HepG2 (cell line): ENCODE measurements around the gene TTLL10. TPM values are rescaled to one million over a fixed set of nuclear protein-coding genes. Genes with fewer than 3 reads are reported as not detected.

Source experiments
- BHLHE40 ChIP-seq: IDR thresholded peaks from 2 replicates; pipeline ENCODE4 v1.6.1; 2011; ENCODE audit warnings: low read length, improper control_type of control experiment
- HMG20B ChIP-seq: conservative IDR thresholded peaks from 2 replicates; pipeline ENCODE4 v1.6.1; 2016; ENCODE audit warnings: missing genetic modification reagents, missing compliant biosample characterization
- KLF6 ChIP-seq: IDR thresholded peaks from 2 replicates; pipeline ENCODE4 v1.8.0; 2016; ENCODE audit warnings: missing biosample characterization, missing genetic modification reagents
- MYNN ChIP-seq: sonication (generic); formaldehyde crosslinking; IDR thresholded peaks from 2 replicates; pipeline ENCODE4 v1.4.0; 2020; ENCODE audit warnings: mild to moderate bottlenecking, low read depth, missing genetic modification reagents
- POLR2G ChIP-seq: fragments of 200-400 bp; formaldehyde crosslinking; IDR thresholded peaks from 2 replicates; pipeline ENCODE4 v1.6.1; 2018; ENCODE audit warnings: mild to moderate bottlenecking, low read depth, low read length, moderate library complexity
- RARA ChIP-seq: IDR thresholded peaks from 2 replicates; pipeline ENCODE4 v1.6.1; 2016; ENCODE audit warnings: missing genetic modification reagents, missing compliant biosample characterization
- RBM22 ChIP-seq: fragments of 200-400 bp; formaldehyde crosslinking; optimal IDR thresholded peaks from 2 replicates; pipeline ENCODE3; 2017; ENCODE audit warnings: mild to moderate bottlenecking, low read length, moderate library complexity
- REXO4 ChIP-seq: sonication (generic); formaldehyde crosslinking; IDR thresholded peaks from 2 replicates; pipeline ENCODE4 v1.8.0; 2022; ENCODE audit warnings: missing genetic modification reagents, mild to moderate bottlenecking, borderline replicate concordance
- ZNF3 ChIP-seq: IDR thresholded peaks from 2 replicates; pipeline ENCODE4 v1.7.0; 2017; ENCODE audit warnings: inconsistent platforms
- ZNF354B ChIP-seq: sonication (generic); formaldehyde crosslinking; IDR thresholded peaks from 2 replicates; pipeline ENCODE4 v1.8.0; 2022; ENCODE audit warnings: mild to moderate bottlenecking, missing genetic modification reagents
- ZNF547 ChIP-seq: sonication (generic); formaldehyde crosslinking; IDR thresholded peaks from 2 replicates; pipeline ENCODE4 v1.5.1; 2020; ENCODE audit warnings: mild to moderate bottlenecking, missing genetic modification reagents
- ZNF550 ChIP-seq: sonication (generic); formaldehyde crosslinking; IDR thresholded peaks from 2 replicates; pipeline ENCODE4 v1.4.0; 2020; ENCODE audit warnings: mild to moderate bottlenecking, missing genetic modification reagents, borderline replicate concordance
- ZNF839 ChIP-seq: sonication (generic); formaldehyde crosslinking; IDR thresholded peaks from 2 replicates; pipeline ENCODE4 v1.4.0; 2020; ENCODE audit warnings: missing genetic modification reagents, mild to moderate bottlenecking, borderline replicate concordance
- ZSCAN12 ChIP-seq: sonication (generic); formaldehyde crosslinking; IDR thresholded peaks from 2 replicates; pipeline ENCODE4 v1.9.0; 2021; ENCODE audit warnings: mild to moderate bottlenecking, missing genetic modification reagents
- polyA plus RNA-seq, 8 experiments: library from polyadenylated mRNA; depleted of rRNA in 3 of 8; stranded (reverse) in 7 of 8; unstranded in 1 of 8; fragments of >200 nt; fragmentation: Illumina TruSeq in 4 of 8; extraction: Trizol in 4 of 8; gene quantifications; 2 replicates each; pipeline versions ENCODE4 v1.2.1 to v1.2.3, GENCODE V29; 2011 to 2016; ENCODE audit warnings: low read depth in 4 of 8, missing spikeins in 1 of 8, mixed read lengths in 1 of 8; ENCODE audit not compliant: insufficient read depth in 1 of 8
- total RNA-seq, 5 experiments: library from RNA; depleted of rRNA; stranded (reverse); fragments of >200 nt; fragmentation: Illumina TruSeq; extraction: Trizol; gene quantifications; 2 replicates each; pipeline ENCODE4 v1.2.3, GENCODE V29; 2016; ENCODE audit warnings: low read depth in 1 of 5
- TF ChIP-seq, protein P1 (sequence below), 2 experiments: sonication (generic) in 1 of 2; formaldehyde crosslinking in 1 of 2; IDR thresholded peaks; 2 replicates each; pipeline versions ENCODE4 v1.5.1 to v1.6.1; 2011 to 2020; ENCODE audit warnings: borderline replicate concordance in 1 of 2, low read depth in 1 of 2, low read length in 1 of 2, mild to moderate bottlenecking in 1 of 2, missing genetic modification reagents in 1 of 2, moderate library complexity in 1 of 2
- TF ChIP-seq, protein P2 (sequence below): sonication (generic); formaldehyde crosslinking; IDR thresholded peaks from 2 replicates; pipeline ENCODE4 v1.5.1; 2020; ENCODE audit warnings: mild to moderate bottlenecking, missing genetic modification reagents
- TF ChIP-seq, protein P3 (sequence below): sonication (generic); formaldehyde crosslinking; IDR thresholded peaks from 2 replicates; pipeline ENCODE4 v1.8.1; 2023; ENCODE audit warnings: missing genetic modification reagents, mild to moderate bottlenecking, borderline replicate concordance
- TF ChIP-seq, protein P4 (sequence below): sonication (generic); formaldehyde crosslinking; IDR thresholded peaks from 2 replicates; pipeline ENCODE4 v1.5.1; 2020; ENCODE audit warnings: mild to moderate bottlenecking, missing genetic modification reagents, borderline replicate concordance

Gene TTLL10
- total and polyA plus RNA-seq, 2 of the 13 experiments (the other 11 are each of a cell fraction or from before 2014, with no cell fraction given), result not detected

DNA sequence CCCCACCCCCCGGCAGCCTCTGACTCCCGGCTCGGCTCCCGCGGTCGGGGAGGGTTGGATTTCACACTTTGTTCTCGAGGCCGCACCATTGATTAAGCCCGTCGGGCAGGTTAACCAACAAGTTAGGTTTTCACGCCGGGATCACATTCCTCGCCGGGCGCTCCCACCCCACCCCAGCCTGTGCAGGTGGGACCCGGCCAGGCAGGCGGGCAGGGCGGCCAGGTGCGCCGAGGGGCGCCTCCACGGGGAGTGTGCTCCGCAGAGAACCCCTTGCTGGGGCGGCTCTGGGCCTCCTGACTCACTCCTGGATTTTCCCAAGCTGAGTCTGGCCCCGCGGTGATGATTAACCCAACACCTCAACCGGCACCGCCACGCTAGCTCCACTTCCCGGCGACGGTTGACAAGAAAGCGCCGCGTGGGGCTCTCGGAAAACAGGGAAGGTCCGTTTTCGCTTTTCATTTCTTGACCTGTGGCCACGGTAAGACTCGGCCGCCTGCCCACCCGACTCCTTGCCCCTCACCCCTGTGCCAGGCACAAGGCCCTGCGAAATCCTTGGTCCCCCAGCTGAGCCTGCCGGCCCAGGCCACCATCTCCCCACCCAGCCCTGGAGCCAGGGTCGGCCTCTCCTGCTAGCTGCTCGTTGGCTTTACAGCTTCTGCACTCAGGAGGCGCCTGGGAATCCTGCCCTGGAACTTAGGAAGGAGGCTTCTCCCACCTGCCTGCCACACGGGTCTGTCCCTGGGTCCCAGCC is 8.8 kb upstream of the TTLL10 start (continued):
- no peak for TF ChIP-seq ZSCAN12 (CRISPR knock-in tag)
- no peak for TF ChIP-seq ZNF550
- no peak for TF ChIP-seq ZNF354B (CRISPR knock-in tag)
- TF ChIP-seq, protein P1, sequence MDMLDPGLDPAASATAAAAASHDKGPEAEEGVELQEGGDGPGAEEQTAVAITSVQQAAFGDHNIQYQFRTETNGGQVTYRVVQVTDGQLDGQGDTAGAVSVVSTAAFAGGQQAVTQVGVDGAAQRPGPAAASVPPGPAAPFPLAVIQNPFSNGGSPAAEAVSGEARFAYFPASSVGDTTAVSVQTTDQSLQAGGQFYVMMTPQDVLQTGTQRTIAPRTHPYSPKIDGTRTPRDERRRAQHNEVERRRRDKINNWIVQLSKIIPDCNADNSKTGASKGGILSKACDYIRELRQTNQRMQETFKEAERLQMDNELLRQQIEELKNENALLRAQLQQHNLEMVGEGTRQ (IDR thresholded peaks at IDR 0.05; ENCODE audit: low read depth, low read length), result no peak
- TF ChIP-seq, protein P1 (CRISPR knock-in tag; IDR thresholded peaks at IDR 0.05; ENCODE audit: borderline replicate concordance), result no peak
- TF ChIP-seq RARA (CRISPR knock-in tag), result no peak; the same call in 1 of the 2 replicates
- no peak for TF ChIP-seq BHLHE40
- TF ChIP-seq ZNF3 (CRISPR knock-in tag), result no peak
- TF ChIP-seq POLR2G, result peak; percentile 61; the same call in 1 of the 2 replicates
- TF ChIP-seq, protein P2, sequence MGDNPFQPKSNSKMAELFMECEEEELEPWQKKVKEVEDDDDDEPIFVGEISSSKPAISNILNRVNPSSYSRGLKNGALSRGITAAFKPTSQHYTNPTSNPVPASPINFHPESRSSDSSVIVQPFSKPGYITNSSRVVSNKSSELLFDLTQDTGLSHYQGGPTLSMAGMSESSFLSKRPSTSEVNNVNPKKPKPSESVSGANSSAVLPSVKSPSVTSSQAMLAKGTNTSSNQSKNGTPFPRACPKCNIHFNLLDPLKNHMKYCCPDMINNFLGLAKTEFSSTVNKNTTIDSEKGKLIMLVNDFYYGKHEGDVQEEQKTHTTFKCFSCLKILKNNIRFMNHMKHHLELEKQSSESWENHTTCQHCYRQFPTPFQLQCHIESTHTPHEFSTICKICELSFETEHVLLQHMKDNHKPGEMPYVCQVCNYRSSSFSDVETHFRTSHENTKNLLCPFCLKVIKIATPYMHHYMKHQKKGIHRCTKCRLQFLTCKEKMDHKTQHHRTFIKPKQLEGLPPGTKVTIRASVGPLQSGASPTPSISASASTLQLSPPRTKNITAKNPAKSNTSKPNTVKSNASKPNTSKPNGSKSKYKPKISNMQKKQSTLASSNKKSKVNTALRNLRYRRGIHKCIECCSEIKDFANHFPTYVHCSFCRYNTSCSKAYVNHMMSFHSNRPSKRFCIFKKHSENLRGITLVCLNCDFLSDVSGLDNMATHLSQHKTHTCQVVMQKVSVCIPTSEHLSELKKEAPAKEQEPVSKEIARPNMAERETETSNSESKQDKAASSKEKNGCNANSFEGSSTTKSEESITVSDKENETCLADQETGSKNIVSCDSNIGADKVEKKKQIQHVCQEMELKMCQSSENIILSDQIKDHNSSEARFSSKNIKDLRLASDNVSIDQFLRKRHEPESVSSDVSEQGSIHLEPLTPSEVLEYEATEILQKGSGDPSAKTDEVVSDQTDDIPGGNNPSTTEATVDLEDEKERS (CRISPR knock-in tag), result peak; percentile 71; the same call in 1 of the 2 replicates
- TF ChIP-seq ZNF547 (CRISPR knock-in tag), result peak; percentile 68; the same call in 1 of the 2 replicates
- TF ChIP-seq RBM22, result no peak
- no peak for TF ChIP-seq KLF6 (CRISPR knock-in tag)
- TF ChIP-seq ZNF839 (CRISPR knock-in tag), result no peak
- TF ChIP-seq MYNN (CRISPR knock-in tag), result no peak
- TF ChIP-seq, protein P3, sequence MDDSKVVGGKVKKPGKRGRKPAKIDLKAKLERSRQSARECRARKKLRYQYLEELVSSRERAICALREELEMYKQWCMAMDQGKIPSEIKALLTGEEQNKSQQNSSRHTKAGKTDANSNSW (CRISPR knock-in tag), result no peak
- TF ChIP-seq, protein P4, sequence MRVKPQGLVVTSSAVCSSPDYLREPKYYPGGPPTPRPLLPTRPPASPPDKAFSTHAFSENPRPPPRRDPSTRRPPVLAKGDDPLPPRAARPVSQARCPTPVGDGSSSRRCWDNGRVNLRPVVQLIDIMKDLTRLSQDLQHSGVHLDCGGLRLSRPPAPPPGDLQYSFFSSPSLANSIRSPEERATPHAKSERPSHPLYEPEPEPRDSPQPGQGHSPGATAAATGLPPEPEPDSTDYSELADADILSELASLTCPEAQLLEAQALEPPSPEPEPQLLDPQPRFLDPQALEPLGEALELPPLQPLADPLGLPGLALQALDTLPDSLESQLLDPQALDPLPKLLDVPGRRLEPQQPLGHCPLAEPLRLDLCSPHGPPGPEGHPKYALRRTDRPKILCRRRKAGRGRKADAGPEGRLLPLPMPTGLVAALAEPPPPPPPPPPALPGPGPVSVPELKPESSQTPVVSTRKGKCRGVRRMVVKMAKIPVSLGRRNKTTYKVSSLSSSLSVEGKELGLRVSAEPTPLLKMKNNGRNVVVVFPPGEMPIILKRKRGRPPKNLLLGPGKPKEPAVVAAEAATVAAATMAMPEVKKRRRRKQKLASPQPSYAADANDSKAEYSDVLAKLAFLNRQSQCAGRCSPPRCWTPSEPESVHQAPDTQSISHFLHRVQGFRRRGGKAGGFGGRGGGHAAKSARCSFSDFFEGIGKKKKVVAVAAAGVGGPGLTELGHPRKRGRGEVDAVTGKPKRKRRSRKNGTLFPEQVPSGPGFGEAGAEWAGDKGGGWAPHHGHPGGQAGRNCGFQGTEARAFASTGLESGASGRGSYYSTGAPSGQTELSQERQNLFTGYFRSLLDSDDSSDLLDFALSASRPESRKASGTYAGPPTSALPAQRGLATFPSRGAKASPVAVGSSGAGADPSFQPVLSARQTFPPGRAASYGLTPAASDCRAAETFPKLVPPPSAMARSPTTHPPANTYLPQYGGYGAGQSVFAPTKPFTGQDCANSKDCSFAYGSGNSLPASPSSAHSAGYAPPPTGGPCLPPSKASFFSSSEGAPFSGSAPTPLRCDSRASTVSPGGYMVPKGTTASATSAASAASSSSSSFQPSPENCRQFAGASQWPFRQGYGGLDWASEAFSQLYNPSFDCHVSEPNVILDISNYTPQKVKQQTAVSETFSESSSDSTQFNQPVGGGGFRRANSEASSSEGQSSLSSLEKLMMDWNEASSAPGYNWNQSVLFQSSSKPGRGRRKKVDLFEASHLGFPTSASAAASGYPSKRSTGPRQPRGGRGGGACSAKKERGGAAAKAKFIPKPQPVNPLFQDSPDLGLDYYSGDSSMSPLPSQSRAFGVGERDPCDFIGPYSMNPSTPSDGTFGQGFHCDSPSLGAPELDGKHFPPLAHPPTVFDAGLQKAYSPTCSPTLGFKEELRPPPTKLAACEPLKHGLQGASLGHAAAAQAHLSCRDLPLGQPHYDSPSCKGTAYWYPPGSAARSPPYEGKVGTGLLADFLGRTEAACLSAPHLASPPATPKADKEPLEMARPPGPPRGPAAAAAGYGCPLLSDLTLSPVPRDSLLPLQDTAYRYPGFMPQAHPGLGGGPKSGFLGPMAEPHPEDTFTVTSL (CRISPR knock-in tag), result no peak
- no peak for TF ChIP-seq REXO4 (CRISPR knock-in tag)
- TF ChIP-seq HMG20B (CRISPR knock-in tag), result no peak
